SK-N-MC (cell line): Measurements from ENCODE around the gene DIPK2B.

Experiments
- EZH2 ChIP-seq: fragments of 200-600 bp; sonication (generic); IDR thresholded peaks from one replicate; pipeline ENCODE4 v1.6.1; 2017; ENCODE audit warnings: antibody characterized with exemption
- FOXP2 ChIP-seq: optimal IDR thresholded peaks from 2 replicates; pipeline ENCODE3; 2011; ENCODE audit warnings: mild to moderate bottlenecking, moderate library complexity; ENCODE audit not compliant: insufficient read depth; ENCODE audit errors: extremely low read length, control extremely low read depth
- POLR2AphosphoS5 ChIP-seq: IDR thresholded peaks from 2 replicates; pipeline ENCODE4 v1.6.1; 2012; ENCODE audit warnings: mild to moderate bottlenecking, low read depth, low read length, borderline replicate concordance

GRCh38 chrX:45200741-45201234 is at the start of gene DIPK2B:
- TF ChIP-seq EZH2 (no peak), POLR2AphosphoS5 (no peak), FOXP2 (no peak)
